Heart right ventricle (tissue), 16 donors: ENCODE measurements around the gene PRICKLE2. TPM values are rescaled to one million over a fixed set of nuclear protein-coding genes. Genes with fewer than 3 reads are reported as not detected.

Experiments used
- ATAC-seq, 8 donors: fragments of 200-7000 bp; cut with Tn5 transposase; one replicate each; pipeline ENCODE4 v1.9.1; 2020; ENCODE audit warnings: mild to moderate bottlenecking in 8 of 8, moderate library complexity in 8 of 8, moderate number of reproducible peaks in 1 of 8
- DNase-seq, 2 donors: peaks; one replicate each; pipeline ENCODE4 v3.0.0-alpha.2; 2020
- H3K27ac ChIP-seq, 10 donors: fragments of 200-600 bp; sonication (generic) in 2 of 10; one replicate each; pipeline versions ENCODE4 v1.5.0 to v1.8.0; 2020 to 2022; ENCODE audit warnings: mild to moderate bottlenecking in 3 of 10
- H3K27me3 ChIP-seq, 7 donors: fragments of 200-600 bp; one replicate each; pipeline ENCODE4 v1.8.0; 2021 to 2022; ENCODE audit warnings: mild to moderate bottlenecking in 2 of 7
- H3K36me3 ChIP-seq, 9 donors: fragments of 200-600 bp; sonication (generic) in 1 of 9; one replicate each; pipeline versions ENCODE4 v1.5.0 to v1.8.0; 2020 to 2022; ENCODE audit warnings: mild to moderate bottlenecking in 2 of 9
- H3K4me1 ChIP-seq, 9 donors: fragments of 200-600 bp; sonication (generic) in 1 of 9; one replicate each; pipeline versions ENCODE4 v1.5.0 to v1.8.0; 2020 to 2022; ENCODE audit warnings: mild to moderate bottlenecking in 4 of 9
- H3K4me3 ChIP-seq, 10 donors: fragments of 200-600 bp; sonication (generic) in 2 of 10; one replicate each; pipeline versions ENCODE4 v1.5.0 to v1.8.0; 2020 to 2022; ENCODE audit warnings: mild to moderate bottlenecking in 7 of 10, moderate library complexity in 2 of 10
- H3K9me3 ChIP-seq, 11 donors: fragments of 200-600 bp in 10 of 11; sonication (generic) in 2 of 11; one replicate each; pipeline versions ENCODE4 v1.5.0 to v1.8.0; 2013 to 2022; ENCODE audit warnings: mild to moderate bottlenecking in 2 of 11, control low read depth in 1 of 11, moderate library complexity in 1 of 11
- WGBS, 2 donors: extraction: QIAGEN DNeasy Blood & Tissue Kit; methylation state at CpG; one replicate each; pipeline ENCODE4 v1.1.7; 2013; ENCODE audit warnings: inconsistent platforms in 1 of 2; 5-methylcytosine and 5-hydroxymethylcytosine counted together
- intact Hi-C, 10 donors: fragments of 100-400 bp; cut with DNase I; formaldehyde crosslinking; loops; one replicate each; pipeline versions ENCODE4 v1.11.1 to v1.14.2; 2022
- polyA plus RNA-seq, 2 donors: library from polyadenylated mRNA; stranded (reverse); fragments of 200-250 nt; gene quantifications; one replicate each; pipeline ENCODE4 v1.2.3, GENCODE V29; 2013
- total RNA-seq, 10 donors: library from RNA; stranded (reverse); fragmentation: NEBNext Ultra II Directional in 3 of 10; extraction: Animal tissue kit (Norgen Biotek cat#: 25700) in 3 of 10; gene quantifications; one replicate each; pipeline versions ENCODE4 v1.2.1 to v1.2.4, GENCODE V29; 2021 to 2023
- TF ChIP-seq, protein P1 (sequence below), 9 donors: fragments of 200-600 bp; sonication (generic) in 2 of 9; IDR thresholded peaks; one replicate each; pipeline versions ENCODE4 v1.5.0 to v1.8.0; 2021 to 2022; ENCODE audit warnings: antibody characterized with exemption in 9 of 9, mild to moderate bottlenecking in 5 of 9, moderate library complexity in 1 of 9
- donor health status: Arrhythmogenic right ventricular cardiomyopathy.
- donor health status: ischemic (EF 13 %, LVEDD 7.1; RV severe dilation, severe dysfunction).
- donor health status: healthy with polysubstance abuse.
- donor health status: DM: no; HTN: yes; CAD: no.
- donor health status: DM: no; HTN: no; CAD: no.
- donor health status: ischemic (EF 25% LVEDD 6.9; RV normal size, moderate dysfunction).
- donor health status: ischemic (EF 25% LVEDD 5.7; RV mildly dilated, moderate dysfunction).
- donor health status: healthy.
- donor health status: DM: yes; HTN: yes; CAD: no.
- donor health status: Ischemic cardiomyopathy.
- donor health status: ischemic (EF 35%, LVEDD 5.7; RV mildly dilated, moderate dysfunction).
- donor health status: nonischemic (EF 11% LVEDD 7.7; RV severe dilation, severe dysfunction).
- donor health status: DM: yes; HTN: yes; CAD: no.
- donor health status: PGD.
- donor health status: ischemic (EF 29% LVEDD 5.4; RV normal size, mild dysfunction).
- donor health status: nonischemic (EF 23%, LVEDD 6.1; RV moderate dilation, normal function).

Gene PRICKLE2
- total and polyA plus RNA-seq, 12 donors = 1.8 to 12.2 (median 8.1) TPM

DNA sequence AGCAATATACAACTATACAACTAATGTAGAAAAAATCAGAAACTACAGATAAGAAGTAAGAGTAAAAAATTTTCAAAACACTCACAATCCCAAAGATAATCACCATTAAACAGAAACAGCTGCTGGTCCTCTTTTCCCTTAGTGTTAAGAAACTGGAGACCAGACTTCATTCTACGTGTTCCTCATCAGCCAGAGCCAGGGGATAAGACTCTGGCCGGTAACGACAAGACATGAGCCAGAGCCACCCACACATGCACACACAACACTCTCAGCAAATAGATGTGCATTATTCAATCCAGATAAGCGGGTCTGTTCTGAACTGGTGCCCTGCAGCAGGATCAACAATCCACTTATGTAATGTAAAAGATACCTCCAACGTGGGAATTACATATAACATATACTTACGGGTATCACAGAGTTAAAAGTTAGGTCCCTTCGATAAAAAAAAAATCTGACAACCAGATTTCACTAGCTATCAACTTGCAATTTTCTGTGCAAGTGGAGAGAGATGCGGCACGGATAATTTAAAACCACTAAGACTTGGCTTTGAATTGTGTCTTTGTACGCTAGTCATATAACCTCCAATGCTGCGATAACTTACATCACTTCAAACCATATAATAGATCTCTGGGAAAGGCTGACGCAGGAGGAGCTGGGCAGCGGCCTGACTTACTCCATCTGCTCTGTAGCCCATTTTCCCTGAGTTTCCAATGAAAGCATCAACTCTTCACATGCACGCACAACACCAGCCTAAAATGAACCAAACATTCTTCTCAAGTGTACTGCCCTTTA lies 17.8 kb downstream of the PRICKLE2 start:
- WGBS, 2 donors = 64 to 65% methylated on average over 14 of the region's 14 CpGs
- no peaks in the 10 kb centered on the region for H3K27me3 ChIP-seq
- no peaks in the 10 kb centered on the region for H3K9me3 ChIP-seq
- no peak overlapping the region for H3K4me3 ChIP-seq
- H3K36me3 ChIP-seq = no peaks in the 10 kb centered on the region
- DNase-seq (peak in 1 of 2 donors; percentile 65), ATAC-seq (peak; percentile 66 to 82 (median 78))
- intact Hi-C loops = no loop called here
- TF ChIP-seq, protein P1, sequence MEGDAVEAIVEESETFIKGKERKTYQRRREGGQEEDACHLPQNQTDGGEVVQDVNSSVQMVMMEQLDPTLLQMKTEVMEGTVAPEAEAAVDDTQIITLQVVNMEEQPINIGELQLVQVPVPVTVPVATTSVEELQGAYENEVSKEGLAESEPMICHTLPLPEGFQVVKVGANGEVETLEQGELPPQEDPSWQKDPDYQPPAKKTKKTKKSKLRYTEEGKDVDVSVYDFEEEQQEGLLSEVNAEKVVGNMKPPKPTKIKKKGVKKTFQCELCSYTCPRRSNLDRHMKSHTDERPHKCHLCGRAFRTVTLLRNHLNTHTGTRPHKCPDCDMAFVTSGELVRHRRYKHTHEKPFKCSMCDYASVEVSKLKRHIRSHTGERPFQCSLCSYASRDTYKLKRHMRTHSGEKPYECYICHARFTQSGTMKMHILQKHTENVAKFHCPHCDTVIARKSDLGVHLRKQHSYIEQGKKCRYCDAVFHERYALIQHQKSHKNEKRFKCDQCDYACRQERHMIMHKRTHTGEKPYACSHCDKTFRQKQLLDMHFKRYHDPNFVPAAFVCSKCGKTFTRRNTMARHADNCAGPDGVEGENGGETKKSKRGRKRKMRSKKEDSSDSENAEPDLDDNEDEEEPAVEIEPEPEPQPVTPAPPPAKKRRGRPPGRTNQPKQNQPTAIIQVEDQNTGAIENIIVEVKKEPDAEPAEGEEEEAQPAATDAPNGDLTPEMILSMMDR (IDR thresholded peaks at IDR 0.05) = no peak
- H3K27ac ChIP-seq = peak overlapping the region in 6 of 10 donors; percentile 45 to 74 (median 67)
- H3K4me1 ChIP-seq = peaks cover 13 to 72% (median 32%) of the 10 kb centered on the region in 9 donors

DNA sequence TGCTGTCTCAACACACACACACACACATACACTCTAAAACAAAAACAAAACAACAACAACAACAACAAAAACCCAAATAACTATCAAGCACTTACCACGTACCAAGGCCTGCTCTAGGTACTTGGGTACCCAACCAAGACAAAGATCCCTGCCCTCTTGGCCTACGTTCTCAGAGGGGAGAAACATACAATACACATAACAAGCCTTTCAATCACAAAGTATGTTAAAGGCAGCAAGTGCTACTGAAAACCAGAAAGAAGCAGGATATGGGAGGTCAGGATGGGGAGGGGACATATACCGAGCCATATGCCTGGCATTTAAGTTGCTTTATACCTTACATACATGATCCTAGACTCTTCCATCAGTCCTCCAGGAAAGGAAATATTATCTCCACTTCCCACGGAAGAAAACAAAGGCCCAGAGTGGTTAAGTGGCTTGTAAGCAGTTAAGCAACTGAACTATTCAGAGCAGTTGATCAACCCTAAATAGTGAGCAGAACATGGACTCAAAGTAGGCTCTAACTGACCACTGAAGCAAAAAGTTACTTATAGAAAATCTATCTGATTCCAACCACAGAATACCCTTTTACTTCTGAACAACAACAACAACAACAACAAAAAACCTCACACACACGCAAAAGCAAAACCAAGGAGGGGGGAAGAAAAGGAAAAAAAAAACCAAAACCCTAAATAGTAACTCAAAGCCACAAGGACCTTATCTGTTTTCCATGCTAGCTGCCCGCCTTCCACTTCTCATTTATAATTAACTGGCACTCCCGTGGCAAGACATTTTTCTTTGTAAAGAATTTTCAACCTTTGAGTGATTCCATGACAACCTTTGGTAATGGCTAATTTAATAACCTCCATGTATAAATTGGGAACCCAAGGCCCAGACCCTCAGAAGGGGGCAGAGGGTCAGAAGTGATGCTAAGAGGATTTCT lies 21.0 kb downstream of the PRICKLE2 start:
- intact Hi-C loops = no loop called here
- Histone ChIP-seq H3K9me3 (no peaks in the 10 kb centered on the region), H3K36me3 (no peaks in the 10 kb centered on the region), H3K27me3 (no peaks in the 10 kb centered on the region), H3K27ac (no peak overlapping the region), H3K4me1 (peaks cover 0 to 49% (median 17%) of the 10 kb centered on the region in 9 donors), H3K4me3 (no peak overlapping the region)
- DNase-seq (no peak), ATAC-seq (no peak)
- TF ChIP-seq, protein P1 (IDR thresholded peaks at IDR 0.05) = no peak
- WGBS, 2 donors = 84 to 90% methylated on average over 7 of the region's 7 CpGs

DNA sequence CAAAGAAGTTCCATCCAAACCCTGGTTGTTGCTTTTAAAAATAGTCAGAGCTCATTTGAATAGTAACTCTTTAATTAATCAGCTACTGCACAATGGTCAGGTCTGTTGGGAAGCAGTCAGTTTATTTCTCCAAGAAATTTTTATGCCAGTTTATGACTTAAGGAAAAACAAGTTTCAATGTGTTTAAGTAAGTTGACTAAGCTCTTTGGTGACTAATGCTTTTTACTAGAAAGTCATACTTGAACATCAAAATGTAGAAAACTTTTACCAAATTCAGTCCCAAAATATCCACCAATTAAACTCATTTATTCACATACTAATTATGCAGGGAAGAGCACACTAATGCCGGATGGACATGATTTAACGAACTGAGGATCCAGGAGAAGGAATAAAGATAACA lies 22.1 kb downstream of the PRICKLE2 start:
- WGBS, 2 donors = 96 to 97% methylated on average over 2 of the region's 2 CpGs
- no peak overlapping the region for H3K27ac ChIP-seq
- H3K36me3 ChIP-seq = peaks cover 0 to 8% (median 0%) of the 10 kb centered on the region in 9 donors
- peaks cover 0 to 42% (median 17%) of the 10 kb centered on the region in 9 donors for H3K4me1 ChIP-seq
- no peak overlapping the region for H3K4me3 ChIP-seq
- TF ChIP-seq, protein P1 (IDR thresholded peaks at IDR 0.05) = no peak
- no peaks in the 10 kb centered on the region for H3K27me3 ChIP-seq
- intact Hi-C loops = no loop called here
- ATAC-seq = no peak
- DNase-seq = no peak
- H3K9me3 ChIP-seq = no peaks in the 10 kb centered on the region

DNA sequence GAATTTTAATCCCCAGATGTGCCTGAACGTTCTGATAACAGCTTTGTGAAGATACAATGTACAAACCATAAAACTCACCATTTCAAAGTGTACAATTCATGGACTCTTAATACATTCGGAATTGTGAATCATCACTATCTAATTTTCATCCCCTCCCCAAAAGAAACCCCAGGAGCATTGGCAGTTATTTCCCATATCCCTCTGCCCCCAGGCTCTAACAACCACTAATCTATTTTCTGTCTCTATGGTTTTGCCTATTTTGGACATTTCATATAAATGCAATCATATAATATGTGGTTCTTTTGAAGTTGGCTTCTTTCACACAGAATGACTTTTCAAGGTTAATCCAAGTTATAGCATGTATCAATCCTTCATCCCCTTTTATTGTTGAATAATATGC lies 25.3 kb downstream of the PRICKLE2 start:
- TF ChIP-seq, protein P1 (IDR thresholded peaks at IDR 0.05) = no peak
- ATAC-seq (no peak), DNase-seq (no peak)
- no peak overlapping the region for H3K4me3 ChIP-seq
- H3K4me1 ChIP-seq = peaks cover 0 to 9% (median 0%) of the 10 kb centered on the region in 9 donors
- peaks cover 0 to 25% (median 7%) of the 10 kb centered on the region in 9 donors for H3K36me3 ChIP-seq
- H3K9me3 ChIP-seq = no peaks in the 10 kb centered on the region
- H3K27me3 ChIP-seq = no peaks in the 10 kb centered on the region
- H3K27ac ChIP-seq = no peak overlapping the region
- intact Hi-C loops = no loop called here
- 83 to 86% methylated on average over 2 of the region's 2 CpGs for WGBS, 2 donors
